Epithelial cell of esophagus (primary cell): ENCODE data around the gene SERPINB12.
A peak's percentile ranks its signal among the peaks of the same experiment; 100 is the strongest.

ENCODE experiments used
- DNase-seq: peaks from one replicate; pipeline ENCODE4 v3.0.0; 2010; ENCODE audit warnings: low read depth
- H3K4me3 ChIP-seq: 2 replicates; pipeline ENCODE4 v1.5.1; 2011; ENCODE audit warnings: mild to moderate bottlenecking, low read length, control low read depth
- TF ChIP-seq, protein P1 (sequence below): IDR thresholded peaks from 2 replicates; pipeline ENCODE4 v1.5.1; 2011; ENCODE audit warnings: low read depth, mild to moderate bottlenecking, low read length, control low read depth, inconsistent platforms; ENCODE audit not compliant: insufficient read depth; ENCODE audit errors: missing control alignments

Gene SERPINB12, protein sequence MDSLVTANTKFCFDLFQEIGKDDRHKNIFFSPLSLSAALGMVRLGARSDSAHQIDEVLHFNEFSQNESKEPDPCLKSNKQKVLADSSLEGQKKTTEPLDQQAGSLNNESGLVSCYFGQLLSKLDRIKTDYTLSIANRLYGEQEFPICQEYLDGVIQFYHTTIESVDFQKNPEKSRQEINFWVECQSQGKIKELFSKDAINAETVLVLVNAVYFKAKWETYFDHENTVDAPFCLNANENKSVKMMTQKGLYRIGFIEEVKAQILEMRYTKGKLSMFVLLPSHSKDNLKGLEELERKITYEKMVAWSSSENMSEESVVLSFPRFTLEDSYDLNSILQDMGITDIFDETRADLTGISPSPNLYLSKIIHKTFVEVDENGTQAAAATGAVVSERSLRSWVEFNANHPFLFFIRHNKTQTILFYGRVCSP

DNA sequence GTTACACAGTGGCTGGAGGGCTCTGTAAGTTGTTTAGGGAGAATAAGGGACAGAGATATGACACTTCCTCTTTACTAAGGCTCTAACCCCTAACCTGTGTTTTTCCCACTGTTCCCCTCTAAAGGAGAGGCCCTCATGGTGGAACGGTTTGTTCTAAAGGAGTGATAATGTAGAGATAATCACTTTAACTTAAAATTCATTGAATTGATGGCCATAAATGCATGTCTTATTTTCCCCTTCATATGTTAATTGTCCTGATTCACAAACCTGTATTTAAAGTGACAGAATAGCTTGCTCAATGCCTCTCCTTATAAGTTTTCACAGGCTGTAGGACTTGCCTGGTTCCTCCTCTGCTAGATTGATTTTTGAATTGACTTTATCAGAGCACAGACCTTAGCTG is at the start of gene SERPINB12:
Gene SERPINB12, plus strand, starts transcription at position 301 of the 400 bp plus-strand sequence. CDS start 13,791 bp downstream, outside the sequence.
- DNase-seq: no peak
- TF ChIP-seq, protein P1, sequence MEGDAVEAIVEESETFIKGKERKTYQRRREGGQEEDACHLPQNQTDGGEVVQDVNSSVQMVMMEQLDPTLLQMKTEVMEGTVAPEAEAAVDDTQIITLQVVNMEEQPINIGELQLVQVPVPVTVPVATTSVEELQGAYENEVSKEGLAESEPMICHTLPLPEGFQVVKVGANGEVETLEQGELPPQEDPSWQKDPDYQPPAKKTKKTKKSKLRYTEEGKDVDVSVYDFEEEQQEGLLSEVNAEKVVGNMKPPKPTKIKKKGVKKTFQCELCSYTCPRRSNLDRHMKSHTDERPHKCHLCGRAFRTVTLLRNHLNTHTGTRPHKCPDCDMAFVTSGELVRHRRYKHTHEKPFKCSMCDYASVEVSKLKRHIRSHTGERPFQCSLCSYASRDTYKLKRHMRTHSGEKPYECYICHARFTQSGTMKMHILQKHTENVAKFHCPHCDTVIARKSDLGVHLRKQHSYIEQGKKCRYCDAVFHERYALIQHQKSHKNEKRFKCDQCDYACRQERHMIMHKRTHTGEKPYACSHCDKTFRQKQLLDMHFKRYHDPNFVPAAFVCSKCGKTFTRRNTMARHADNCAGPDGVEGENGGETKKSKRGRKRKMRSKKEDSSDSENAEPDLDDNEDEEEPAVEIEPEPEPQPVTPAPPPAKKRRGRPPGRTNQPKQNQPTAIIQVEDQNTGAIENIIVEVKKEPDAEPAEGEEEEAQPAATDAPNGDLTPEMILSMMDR: no peak
- H3K4me3 ChIP-seq: no peak within 1 kb of the TSS

DNA sequence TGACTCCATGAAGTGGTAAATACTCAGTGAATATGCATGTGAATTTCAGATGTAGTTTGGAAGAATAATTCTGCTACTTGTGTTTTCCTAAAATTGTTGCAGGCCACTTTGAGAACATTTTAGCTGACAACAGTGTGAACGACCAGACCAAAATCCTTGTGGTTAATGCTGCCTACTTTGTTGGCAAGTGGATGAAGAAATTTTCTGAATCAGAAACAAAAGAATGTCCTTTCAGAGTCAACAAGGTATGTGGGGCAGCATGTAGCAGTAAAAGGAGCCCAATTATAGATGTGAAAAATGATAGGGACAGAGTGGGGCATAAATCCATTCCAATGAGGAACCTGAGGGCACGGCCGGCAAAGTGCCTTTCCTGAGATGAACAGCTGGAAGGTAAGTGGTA is 49.3 kb upstream of the SERPINB12 start:
- TF ChIP-seq, protein P1: no peak
- H3K4me3 ChIP-seq: no peak overlapping the region
- no peak for DNase-seq

DNA sequence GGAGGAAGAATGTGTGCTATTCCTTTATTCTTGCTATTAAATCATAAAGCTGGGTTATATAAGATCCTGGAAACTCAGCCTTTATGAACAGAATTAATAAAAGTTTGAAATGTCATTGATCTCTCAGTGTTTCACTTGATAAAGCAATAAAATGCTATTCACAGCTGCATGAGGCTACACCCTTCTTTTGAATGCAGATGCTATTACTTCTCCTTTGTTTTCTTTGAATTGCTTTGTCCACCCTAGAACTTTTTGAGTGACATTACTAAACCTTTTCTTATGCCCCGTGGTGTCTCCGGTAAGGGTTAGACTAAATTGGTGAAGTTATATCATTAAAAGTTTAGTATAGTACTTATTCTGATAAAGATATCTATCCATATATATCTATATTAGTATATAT is 46.5 kb upstream of the SERPINB12 start:
- TF ChIP-seq, protein P1: no peak
- no peak overlapping the region for H3K4me3 ChIP-seq
- DNase-seq: no peak

DNA sequence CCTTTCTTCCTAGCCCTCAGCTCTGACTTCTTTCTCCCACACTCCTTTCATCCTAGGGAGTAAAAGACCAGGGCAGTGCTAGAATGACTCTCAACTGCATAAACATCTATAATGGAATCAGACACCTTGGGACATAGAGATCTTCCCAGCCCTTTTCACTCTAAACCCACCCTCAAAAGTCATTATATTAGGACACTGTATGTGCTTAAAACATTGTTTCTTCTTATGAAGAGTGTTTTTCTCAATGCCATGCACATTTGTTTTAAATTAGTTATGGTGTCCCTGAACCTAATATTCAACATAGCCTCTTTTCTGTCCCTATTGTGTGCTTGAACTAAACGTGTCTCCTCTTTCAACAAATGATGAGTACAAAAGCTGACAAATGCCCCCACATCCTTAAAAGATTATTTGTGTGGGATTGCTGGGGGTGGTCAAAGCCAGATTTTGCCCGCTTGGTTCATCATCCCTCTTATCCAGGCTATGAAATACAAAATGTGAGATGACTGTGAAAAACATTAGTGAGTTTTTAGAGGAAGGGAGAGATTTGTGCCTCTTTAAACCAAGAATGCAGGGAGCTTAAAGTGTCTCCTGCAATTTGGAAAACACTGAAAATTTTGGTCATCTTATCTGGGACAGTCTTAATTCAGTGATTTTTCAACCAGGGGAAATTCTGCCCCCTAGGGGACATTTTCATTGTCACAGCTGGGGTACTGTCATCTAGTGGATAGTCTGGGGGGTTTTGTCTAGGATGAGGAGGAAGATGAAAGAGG is 36.4 kb upstream of the SERPINB12 start:
- TF ChIP-seq, protein P1: peak; percentile 76
- H3K4me3 ChIP-seq: no peak overlapping the region
- DNase-seq: peak; percentile 72

DNA sequence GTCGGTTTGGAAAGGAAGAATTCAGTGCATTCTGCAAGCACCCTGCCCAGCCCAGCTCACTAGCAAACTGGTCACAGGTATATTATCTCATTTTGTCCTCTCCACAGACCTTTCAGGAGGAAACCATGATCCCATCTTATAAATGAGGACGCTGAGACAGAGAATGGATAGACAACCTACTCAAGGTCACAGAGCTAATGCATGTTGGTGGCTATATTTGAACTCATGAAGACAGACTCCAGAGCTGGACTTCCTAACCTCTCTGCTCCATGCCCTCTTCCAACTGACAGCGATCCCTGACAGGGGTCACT is 35.9 kb upstream of the SERPINB12 start:
- TF ChIP-seq, protein P1: no peak
- H3K4me3 ChIP-seq: no peak overlapping the region
- DNase-seq: no peak

DNA sequence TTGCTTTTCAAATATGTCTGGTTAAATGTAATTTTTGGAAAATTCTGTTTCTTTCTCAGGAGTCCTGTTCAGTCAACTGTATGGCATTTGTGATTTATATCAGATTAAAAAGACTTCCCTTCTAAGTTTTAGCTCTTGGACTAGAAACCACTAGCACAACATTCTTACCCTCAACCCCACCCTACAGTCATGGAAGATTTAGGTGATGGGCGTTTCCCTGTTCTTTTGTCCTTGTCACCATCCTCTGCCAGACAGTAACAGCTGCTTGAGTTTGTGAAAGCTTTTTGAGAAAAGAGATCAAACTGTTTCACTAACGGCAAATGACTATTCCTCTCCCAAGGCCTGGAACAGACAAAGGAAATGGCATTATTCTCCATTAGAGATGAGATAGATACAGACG is 33.6 kb upstream of the SERPINB12 start:
- TF ChIP-seq, protein P1: no peak
- no peak overlapping the region for H3K4me3 ChIP-seq
- peak; percentile 18 for DNase-seq
